ENCODE results near the gene CDK5RAP2.
A peak's percentile ranks its signal among the peaks of the same experiment; 100 is the strongest.
"Not testable (repeated sequence)": the region's sequence is repeated elsewhere in the genome, so short reads cannot be mapped to it uniquely, and the experiment has no call there.

The CDK5RAP2 gene

GRCh38 chr9:120580051-120580896 lies at the start of gene CDK5RAP2:
Gene CDK5RAP2 (minus strand): TSS chr9:120580167. CDS start chr9:120579978, 189 bp downstream.
- peak; percentile 63 for DNase-seq

GRCh38 chr9:120628925-120629497 lies 49.0 kb upstream of the CDK5RAP2 start:
- not testable (repeated sequence) for DNase-seq

GRCh38 chr9:120628207-120628924 lies 48.4 kb upstream of the CDK5RAP2 start:
- no peak for DNase-seq

- DNase-seq, result no peak
Observed at GRCh38 chr9:120627073-120627472, 47.1 kb upstream of the CDK5RAP2 start.

- no peak for DNase-seq
Observed at GRCh38 chr9:120626512-120626911, 46.5 kb upstream of the CDK5RAP2 start.

- DNase-seq, result no peak
Observed at GRCh38 chr9:120625222-120625621, 45.3 kb upstream of the CDK5RAP2 start.

- DNase-seq, result no peak
Observed at GRCh38 chr9:120622790-120623189, 42.8 kb upstream of the CDK5RAP2 start.

GRCh38 chr9:120621941-120622340 lies 42.0 kb upstream of the CDK5RAP2 start:
- DNase-seq, result no peak

- DNase-seq, result no peak
Observed at GRCh38 chr9:120619751-120620655, 40.0 kb upstream of the CDK5RAP2 start.

GRCh38 chr9:120616966-120617935 lies 37.3 kb upstream of the CDK5RAP2 start:
- DNase-seq, result no peak

- DNase-seq, result no peak
Observed at GRCh38 chr9:120612218-120612617, 32.3 kb upstream of the CDK5RAP2 start.

GRCh38 chr9:120611690-120612068 lies 31.7 kb upstream of the CDK5RAP2 start:
- no peak for DNase-seq

GRCh38 chr9:120610975-120611689 lies 31.2 kb upstream of the CDK5RAP2 start:
- no peak for DNase-seq

GRCh38 chr9:120609636-120610035 lies 29.7 kb upstream of the CDK5RAP2 start:
- no peak for DNase-seq

- no peak for DNase-seq
Observed at GRCh38 chr9:120608421-120608820, 28.5 kb upstream of the CDK5RAP2 start.

GRCh38 chr9:120603591-120603990 lies 23.6 kb upstream of the CDK5RAP2 start:
- no peak for DNase-seq

GRCh38 chr9:120603010-120603409 lies 23.0 kb upstream of the CDK5RAP2 start:
- no peak for DNase-seq

GRCh38 chr9:120593955-120594277 lies 13.9 kb upstream of the CDK5RAP2 start:
- no peak for DNase-seq

- DNase-seq, result no peak
Observed at GRCh38 chr9:120593250-120593954, 13.4 kb upstream of the CDK5RAP2 start.

- no peak for DNase-seq
Observed at GRCh38 chr9:120592210-120592609, 12.2 kb upstream of the CDK5RAP2 start.

All from GOT3 (cell line).